Ishikawa (cell line): ENCODE results near the gene FBH1.

Experiments used
- ZBTB7A ChIP-seq: IDR thresholded peaks from 2 replicates; pipeline ENCODE4 v1.6.1; 2012; ENCODE audit warnings: low read depth
- TF ChIP-seq, protein P1 (sequence below): IDR thresholded peaks from 2 replicates; pipeline ENCODE4 v1.6.1; 2012; ENCODE audit warnings: low read depth, mild to moderate bottlenecking
- TF ChIP-seq, protein P2 (sequence below): IDR thresholded peaks from 2 replicates; pipeline ENCODE4 v1.6.1; 2012

DNA sequence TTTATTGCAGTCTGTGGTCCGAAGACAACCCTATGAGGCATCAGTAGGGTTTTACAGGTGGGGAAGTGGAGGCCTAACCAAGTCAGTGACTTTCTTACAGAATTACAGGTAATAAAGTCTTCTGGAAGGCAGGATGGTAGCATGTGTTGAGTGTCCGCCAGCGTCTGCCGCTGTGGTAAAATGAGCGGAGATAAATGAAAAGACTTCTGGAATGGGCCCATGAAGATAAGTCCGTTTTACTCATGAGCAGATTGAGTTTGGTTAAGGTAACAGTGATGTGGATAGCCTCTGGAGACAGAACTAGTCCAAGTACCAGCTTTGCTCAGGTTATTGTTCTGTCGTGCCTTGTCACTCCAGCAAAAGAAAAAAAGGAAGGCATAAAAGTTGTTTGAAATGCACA lies 966 bp downstream of the FBH1 start:
- TF ChIP-seq, protein P1, sequence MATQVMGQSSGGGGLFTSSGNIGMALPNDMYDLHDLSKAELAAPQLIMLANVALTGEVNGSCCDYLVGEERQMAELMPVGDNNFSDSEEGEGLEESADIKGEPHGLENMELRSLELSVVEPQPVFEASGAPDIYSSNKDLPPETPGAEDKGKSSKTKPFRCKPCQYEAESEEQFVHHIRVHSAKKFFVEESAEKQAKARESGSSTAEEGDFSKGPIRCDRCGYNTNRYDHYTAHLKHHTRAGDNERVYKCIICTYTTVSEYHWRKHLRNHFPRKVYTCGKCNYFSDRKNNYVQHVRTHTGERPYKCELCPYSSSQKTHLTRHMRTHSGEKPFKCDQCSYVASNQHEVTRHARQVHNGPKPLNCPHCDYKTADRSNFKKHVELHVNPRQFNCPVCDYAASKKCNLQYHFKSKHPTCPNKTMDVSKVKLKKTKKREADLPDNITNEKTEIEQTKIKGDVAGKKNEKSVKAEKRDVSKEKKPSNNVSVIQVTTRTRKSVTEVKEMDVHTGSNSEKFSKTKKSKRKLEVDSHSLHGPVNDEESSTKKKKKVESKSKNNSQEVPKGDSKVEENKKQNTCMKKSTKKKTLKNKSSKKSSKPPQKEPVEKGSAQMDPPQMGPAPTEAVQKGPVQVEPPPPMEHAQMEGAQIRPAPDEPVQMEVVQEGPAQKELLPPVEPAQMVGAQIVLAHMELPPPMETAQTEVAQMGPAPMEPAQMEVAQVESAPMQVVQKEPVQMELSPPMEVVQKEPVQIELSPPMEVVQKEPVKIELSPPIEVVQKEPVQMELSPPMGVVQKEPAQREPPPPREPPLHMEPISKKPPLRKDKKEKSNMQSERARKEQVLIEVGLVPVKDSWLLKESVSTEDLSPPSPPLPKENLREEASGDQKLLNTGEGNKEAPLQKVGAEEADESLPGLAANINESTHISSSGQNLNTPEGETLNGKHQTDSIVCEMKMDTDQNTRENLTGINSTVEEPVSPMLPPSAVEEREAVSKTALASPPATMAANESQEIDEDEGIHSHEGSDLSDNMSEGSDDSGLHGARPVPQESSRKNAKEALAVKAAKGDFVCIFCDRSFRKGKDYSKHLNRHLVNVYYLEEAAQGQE: no peak
- TF ChIP-seq ZBTB7A: no peak
- TF ChIP-seq, protein P2, sequence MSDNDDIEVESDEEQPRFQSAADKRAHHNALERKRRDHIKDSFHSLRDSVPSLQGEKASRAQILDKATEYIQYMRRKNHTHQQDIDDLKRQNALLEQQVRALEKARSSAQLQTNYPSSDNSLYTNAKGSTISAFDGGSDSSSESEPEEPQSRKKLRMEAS: no peak
